Measurements from ENCODE around the gene CTXND1. TPM values are rescaled to one million over a fixed set of nuclear protein-coding genes. Genes with fewer than 3 reads are reported as not detected.
"Not testable (repeated sequence)": the region's sequence is repeated elsewhere in the genome, so short reads cannot be mapped to it uniquely, and the experiment has no call there.

Gene CTXND1
- total RNA-seq, 1 experiment from 2014 or later: not detected

GRCh38 chr15:80173022-80173759 is 78.8 kb downstream of the CTXND1 start:
- peak; percentile 59 for DNase-seq (ENCODE audit: low read depth)
- in situ Hi-C loops (cut with HindIII; ENCODE audit: low pct_unique_long_range_greater_than_20kb, low sequenced_read_pairs): no loop called here

GRCh38 chr15:80172401-80172800 is 79.6 kb downstream of the CTXND1 start:
- in situ Hi-C loops (cut with HindIII; ENCODE audit: low pct_unique_long_range_greater_than_20kb, low sequenced_read_pairs): no loop called here
- DNase-seq (ENCODE audit: low read depth): no peak

GRCh38 chr15:80171787-80172186 is 80.2 kb downstream of the CTXND1 start:
- in situ Hi-C loops (cut with HindIII; ENCODE audit: low pct_unique_long_range_greater_than_20kb, low sequenced_read_pairs): no loop called here
- no peak for DNase-seq (ENCODE audit: low read depth)

- in situ Hi-C loops (cut with HindIII; ENCODE audit: low pct_unique_long_range_greater_than_20kb, low sequenced_read_pairs): no loop called here
- DNase-seq (ENCODE audit: low read depth): no peak
Observed at GRCh38 chr15:80170596-80170995, 81.4 kb downstream of the CTXND1 start.

GRCh38 chr15:80169768-80170357 is 82.2 kb downstream of the CTXND1 start:
- in situ Hi-C loops (cut with HindIII; ENCODE audit: low pct_unique_long_range_greater_than_20kb, low sequenced_read_pairs): no loop called here

GRCh38 chr15:80168421-80168820 is 83.6 kb downstream of the CTXND1 start:
- DNase-seq (ENCODE audit: low read depth): no peak
- in situ Hi-C loops (cut with HindIII; ENCODE audit: low pct_unique_long_range_greater_than_20kb, low sequenced_read_pairs): no loop called here

More at GRCh38 chr15:80169768-80170357, 82.2 kb downstream of the CTXND1 start:
- DNase-seq (ENCODE audit: low read depth): no peak

- DNase-seq (ENCODE audit: low read depth): no peak
Observed at GRCh38 chr15:80167936-80168335, 84.1 kb downstream of the CTXND1 start.

GRCh38 chr15:80163897-80164296 is 88.1 kb downstream of the CTXND1 start:
- in situ Hi-C loops (cut with HindIII; ENCODE audit: low pct_unique_long_range_greater_than_20kb, low sequenced_read_pairs): no loop called here
- no peak for DNase-seq (ENCODE audit: low read depth)

More at GRCh38 chr15:80167936-80168335, 84.1 kb downstream of the CTXND1 start:
- in situ Hi-C loops (cut with HindIII; ENCODE audit: low pct_unique_long_range_greater_than_20kb, low sequenced_read_pairs): no loop called here

GRCh38 chr15:80163217-80163616 is 88.8 kb downstream of the CTXND1 start:
- in situ Hi-C loops (cut with HindIII; ENCODE audit: low pct_unique_long_range_greater_than_20kb, low sequenced_read_pairs): no loop called here

GRCh38 chr15:80162059-80162554 is 89.9 kb downstream of the CTXND1 start:
- no peak for DNase-seq (ENCODE audit: low read depth)
- in situ Hi-C loops (cut with HindIII; ENCODE audit: low pct_unique_long_range_greater_than_20kb, low sequenced_read_pairs): no loop called here

More at GRCh38 chr15:80163217-80163616, 88.8 kb downstream of the CTXND1 start:
- DNase-seq (ENCODE audit: low read depth): no peak

- no peak for DNase-seq (ENCODE audit: low read depth)
- in situ Hi-C loops (cut with HindIII; ENCODE audit: low pct_unique_long_range_greater_than_20kb, low sequenced_read_pairs): no loop called here
Observed at GRCh38 chr15:80161468-80162016, 90.5 kb downstream of the CTXND1 start.

GRCh38 chr15:80160570-80161156 is 91.3 kb downstream of the CTXND1 start:
- DNase-seq (ENCODE audit: low read depth): peak; percentile 89
- in situ Hi-C loops (cut with HindIII; ENCODE audit: low pct_unique_long_range_greater_than_20kb, low sequenced_read_pairs): no loop called here

GRCh38 chr15:80159811-80160569 is 92.0 kb downstream of the CTXND1 start:
- peak; percentile 39 for DNase-seq (ENCODE audit: low read depth)

GRCh38 chr15:80159301-80159700 is 92.7 kb downstream of the CTXND1 start:
- in situ Hi-C loops (cut with HindIII; ENCODE audit: low pct_unique_long_range_greater_than_20kb, low sequenced_read_pairs): no loop called here
- DNase-seq (ENCODE audit: low read depth): no peak

More at GRCh38 chr15:80159811-80160569, 92.0 kb downstream of the CTXND1 start:
- in situ Hi-C loops (cut with HindIII; ENCODE audit: low pct_unique_long_range_greater_than_20kb, low sequenced_read_pairs): no loop called here

- in situ Hi-C loops (cut with HindIII; ENCODE audit: low pct_unique_long_range_greater_than_20kb, low sequenced_read_pairs): no loop called here
- DNase-seq (ENCODE audit: low read depth): no peak
Observed at GRCh38 chr15:80157215-80157614, 94.8 kb downstream of the CTXND1 start.

GRCh38 chr15:80156176-80156720 is 95.8 kb downstream of the CTXND1 start:
- in situ Hi-C loops (cut with HindIII; ENCODE audit: low pct_unique_long_range_greater_than_20kb, low sequenced_read_pairs): no loop called here
- no peak for DNase-seq (ENCODE audit: low read depth)

GRCh38 chr15:80155378-80156175 is 96.4 kb downstream of the CTXND1 start:
- in situ Hi-C loops (cut with HindIII; ENCODE audit: low pct_unique_long_range_greater_than_20kb, low sequenced_read_pairs): not testable (repeated sequence)
- DNase-seq (ENCODE audit: low read depth): peak; percentile 91

All from Caki2 (cell line).